ENCODE data around the gene TUBGCP5.
"Not testable (repeated sequence)": the region's sequence is repeated elsewhere in the genome, so short reads cannot be mapped to it uniquely, and the experiment has no call there.

GRCh38 chr15:23043987-23044386, 4.6 kb upstream of the TUBGCP5 start:
- TF ChIP-seq TCF7L2 (IDR thresholded peaks at IDR 0.05; ENCODE audit: low read depth, low read length); CTCF (IDR thresholded peaks at IDR 0.05): not testable (repeated sequence)

Measured in Panc1 (cell line).